SK-N-SH (cell line): ENCODE results near the gene PRKAA2. TPM values are rescaled to one million over a fixed set of nuclear protein-coding genes. Genes with fewer than 3 reads are reported as not detected.

ENCODE experiments used
- CTCF ChIA-PET: fragments of 300-600, 350-600 bp; formaldehyde crosslinking; extraction: SDS; loops from one replicate; lab custom pipeline; 2021; lab: Yijun Ruan, JAX
- POLR2A ChIA-PET: fragments of 350-600 bp; sonication (Branson Sonifier 250); formaldehyde crosslinking; extraction: SDS; loops from one replicate; lab custom pipeline; 2020; ENCODE audit warnings: antibody characterized with exemption, inconsistent platforms; lab: Yijun Ruan, JAX
- DNase-seq: peaks from one replicate; pipeline ENCODE4 v3.0.0; 2012
- H2AFZ ChIP-seq: fragments of 200-600 bp; sonication (generic); 2 replicates; pipeline ENCODE4 v1.8.1; 2016; ENCODE audit warnings: antibody characterized with exemption, mild to moderate bottlenecking, low read depth
- H3F3A ChIP-seq: fragments of 200-600 bp; sonication (generic); replicated peaks from 2 replicates; pipeline ENCODE3; 2016; ENCODE audit warnings: antibody characterized with exemption, mild to moderate bottlenecking; ENCODE audit not compliant: insufficient read depth
- H3K27ac ChIP-seq, 2 experiments: fragments of 200-500 bp in 1 of 2; fragments of 200-600 bp in 1 of 2; sonication (Bioruptor generic) in 1 of 2; sonication (generic), shearing (Covaris generic) in 1 of 2; 2 replicates each; pipeline versions ENCODE4 v1.5.1 to v1.6.1; 2014 to 2016; ENCODE audit warnings: low read depth in 2 of 2, inconsistent platforms in 1 of 2, low read length in 1 of 2, mild to moderate bottlenecking in 1 of 2, mixed read lengths in 1 of 2
- H3K27me3 ChIP-seq: fragments of 200-600 bp; sonication (generic), shearing (Covaris generic); 2 replicates; pipeline ENCODE4 v1.6.1; 2016; ENCODE audit warnings: mixed run types; ENCODE audit not compliant: insufficient read depth
- H3K36me3 ChIP-seq, 2 experiments: fragments of 200-500 bp in 1 of 2; fragments of 200-600 bp in 1 of 2; sonication (Bioruptor generic) in 1 of 2; sonication (generic) in 1 of 2; replicated peaks in 1 of 2; 2 replicates each; pipeline versions ENCODE3 to v1.5.1; 2014 to 2016; ENCODE audit warnings: low read length in 1 of 2, mild to moderate bottlenecking in 1 of 2; ENCODE audit not compliant: insufficient read depth in 2 of 2, control insufficient read depth in 1 of 2
- H3K4me1 ChIP-seq, 2 experiments: fragments of 200-500 bp in 1 of 2; fragments of 200-600 bp in 1 of 2; sonication (Bioruptor generic) in 1 of 2; sonication (generic), shearing (Covaris generic) in 1 of 2; 2 replicates each; pipeline versions ENCODE4 v1.5.1 to v1.6.1; 2014 to 2016; ENCODE audit warnings: low read depth in 1 of 2, low read length in 1 of 2, mixed run types in 1 of 2; ENCODE audit not compliant: insufficient read depth in 2 of 2, control insufficient read depth in 1 of 2
- H3K4me2 ChIP-seq: fragments of 200-600 bp; sonication (generic), shearing (Covaris generic); 2 replicates; pipeline ENCODE4 v1.6.1; 2017; ENCODE audit warnings: mixed run types
- H3K4me3 ChIP-seq, 2 experiments: fragments of 200-500 bp in 1 of 2; fragments of 200-600 bp in 1 of 2; sonication (Bioruptor generic) in 1 of 2; sonication (generic), shearing (Covaris generic) in 1 of 2; 2 replicates each; pipeline versions ENCODE4 v1.5.1 to v1.8.1; 2014 to 2016; ENCODE audit warnings: low read depth in 2 of 2, inconsistent platforms in 1 of 2, low read length in 1 of 2, mild to moderate bottlenecking in 1 of 2, mixed read lengths in 1 of 2, moderate library complexity in 1 of 2
- H3K79me2 ChIP-seq: fragments of 200-600 bp; sonication (generic); 2 replicates; pipeline ENCODE4 v1.8.1; 2017; ENCODE audit warnings: mild to moderate bottlenecking; ENCODE audit not compliant: insufficient read depth
- H3K9ac ChIP-seq: fragments of 200-600 bp; sonication (generic); 2 replicates; pipeline ENCODE4 v1.6.1; 2017; ENCODE audit warnings: mixed run types
- H3K9me2 ChIP-seq: fragments of 200-600 bp; sonication (generic); 2 replicates; pipeline ENCODE4 v1.6.1; 2017; ENCODE audit warnings: mixed run types
- H3K9me3 ChIP-seq: fragments of 200-600 bp; sonication (generic); 2 replicates; pipeline ENCODE4 v1.6.1; 2017; ENCODE audit warnings: mixed run types, mild to moderate bottlenecking, moderate library complexity
- H4K20me1 ChIP-seq: fragments of 200-600 bp; sonication (generic); 2 replicates; pipeline ENCODE4 v1.6.1; 2017; ENCODE audit warnings: mild to moderate bottlenecking, mixed run types; ENCODE audit not compliant: insufficient read depth
- CHD2 ChIP-seq: fragments of 150-350 bp; IDR thresholded peaks from 2 replicates; pipeline ENCODE4 v1.6.1; 2018; ENCODE audit warnings: low read length; ENCODE audit not compliant: partially characterized antibody
- EZH2phosphoT487 ChIP-seq: fragments of 200-600 bp; sonication (generic); IDR thresholded peaks from 2 replicates; pipeline ENCODE4 v1.6.1; 2017; ENCODE audit warnings: low read depth, mixed run types, mild to moderate bottlenecking, antibody characterized with exemption, moderate library complexity, borderline replicate concordance
- FOSL2 ChIP-seq: IDR thresholded peaks from 2 replicates; pipeline ENCODE4 v1.4.0; 2012; ENCODE audit warnings: low read depth, mild to moderate bottlenecking, moderate library complexity, borderline replicate concordance
- JUND ChIP-seq: IDR thresholded peaks from 2 replicates; pipeline ENCODE4 v1.4.0; 2012
- MEF2A ChIP-seq: IDR thresholded peaks from 2 replicates; pipeline ENCODE4 v1.4.0; 2012; ENCODE audit warnings: low read depth, borderline replicate concordance
- MXI1 ChIP-seq: IDR thresholded peaks from 2 replicates; pipeline ENCODE4 v1.6.1; 2012; ENCODE audit warnings: mild to moderate bottlenecking, low read depth, low read length, improper control_type of control experiment
- NFIC ChIP-seq: IDR thresholded peaks from 2 replicates; pipeline ENCODE4 v1.4.0; 2012; ENCODE audit warnings: borderline replicate concordance
- NRF1 ChIP-seq: IDR thresholded peaks from 2 replicates; pipeline ENCODE4 v1.6.1; 2012; ENCODE audit warnings: low read depth, mild to moderate bottlenecking, low read length
- RCOR1 ChIP-seq: fragments of 150-350 bp; IDR thresholded peaks from 2 replicates; pipeline ENCODE4 v1.6.1; 2017; ENCODE audit warnings: antibody characterized with exemption, low read length
- RFX5 ChIP-seq: IDR thresholded peaks from 2 replicates; pipeline ENCODE4 v1.6.1; 2012; ENCODE audit warnings: mild to moderate bottlenecking, improper control_type of control experiment, low read length
- RXRA ChIP-seq: IDR thresholded peaks from 2 replicates; pipeline ENCODE4 v1.4.0; 2012; ENCODE audit warnings: low read depth, mild to moderate bottlenecking, borderline replicate concordance
- SIN3A ChIP-seq: IDR thresholded peaks from 2 replicates; pipeline ENCODE4 v1.6.1; 2012; ENCODE audit warnings: low read depth, mild to moderate bottlenecking, low read length, moderate library complexity, borderline replicate concordance
- TAF1 ChIP-seq: IDR thresholded peaks from 2 replicates; pipeline ENCODE4 v1.6.1; 2012; ENCODE audit warnings: low read depth, mild to moderate bottlenecking, low read length, moderate library complexity, borderline replicate concordance
- YY1 ChIP-seq: IDR thresholded peaks from 2 replicates; pipeline ENCODE4 v1.4.0; 2012; ENCODE audit warnings: low read depth, mild to moderate bottlenecking
- WGBS: methylation state at CpG from one replicate; pipeline ENCODE4 v1.1.6; 2017; ENCODE audit warnings: low lambda C conversion rate; 5-methylcytosine and 5-hydroxymethylcytosine counted together
- polyA plus RNA-seq, 3 experiments: library from polyadenylated mRNA; depleted of rRNA; stranded (reverse); fragments of >200 nt; gene quantifications; 2 replicates each; pipeline ENCODE4 v1.2.3, GENCODE V29; 2012
- TF ChIP-seq, protein P1 (sequence below): fragments of 150-350 bp; IDR thresholded peaks from 2 replicates; pipeline ENCODE4 v1.6.1; 2017; ENCODE audit warnings: antibody characterized with exemption, low read length, low read depth, borderline replicate concordance
- TF ChIP-seq, protein P2 (sequence below): IDR thresholded peaks from 2 replicates; pipeline ENCODE4 v1.4.0; 2012; ENCODE audit warnings: low read depth
- TF ChIP-seq, protein P3 (sequence below): IDR thresholded peaks from 2 replicates; pipeline ENCODE4 v1.4.0; 2012; ENCODE audit warnings: low read depth, borderline replicate concordance
- TF ChIP-seq, protein P4 (sequence below): fragments of 200-600 bp; sonication (generic); IDR thresholded peaks from 2 replicates; pipeline ENCODE4 v1.6.1; 2017; ENCODE audit warnings: antibody characterized with exemption, mild to moderate bottlenecking, moderate library complexity
- TF ChIP-seq, protein P5 (sequence below): IDR thresholded peaks from 2 replicates; pipeline ENCODE4; 2012

The PRKAA2 gene
- polyA plus RNA-seq, 1 of the 3 experiments (the other 2 are of a cell fraction) = 1.5 TPM

DNA sequence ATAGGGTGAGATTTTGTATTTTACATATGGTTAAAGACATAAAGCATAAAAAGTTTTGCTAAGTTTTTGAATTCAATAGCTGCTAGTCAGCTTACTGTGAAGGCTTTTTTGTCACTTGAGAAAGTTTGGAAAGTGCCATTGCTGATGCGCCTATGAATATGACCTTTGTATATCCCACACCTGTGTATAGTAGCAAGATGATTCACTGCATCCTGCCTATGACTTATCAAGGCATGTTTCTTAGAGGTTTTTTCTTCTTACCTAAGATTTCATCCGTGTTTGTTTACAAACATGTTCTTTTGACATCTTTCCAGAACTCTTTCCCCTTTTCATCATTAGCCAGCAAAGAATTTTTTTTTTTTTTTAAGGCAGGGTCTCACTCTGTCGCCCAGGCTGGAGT, 51.5 kb downstream of the PRKAA2 start (continued):
- TF ChIP-seq, protein P1, sequence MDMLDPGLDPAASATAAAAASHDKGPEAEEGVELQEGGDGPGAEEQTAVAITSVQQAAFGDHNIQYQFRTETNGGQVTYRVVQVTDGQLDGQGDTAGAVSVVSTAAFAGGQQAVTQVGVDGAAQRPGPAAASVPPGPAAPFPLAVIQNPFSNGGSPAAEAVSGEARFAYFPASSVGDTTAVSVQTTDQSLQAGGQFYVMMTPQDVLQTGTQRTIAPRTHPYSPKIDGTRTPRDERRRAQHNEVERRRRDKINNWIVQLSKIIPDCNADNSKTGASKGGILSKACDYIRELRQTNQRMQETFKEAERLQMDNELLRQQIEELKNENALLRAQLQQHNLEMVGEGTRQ = no peak
- TF ChIP-seq NRF1 = no peak
- TF ChIP-seq CHD2 = no peak
- TF ChIP-seq RXRA = no peak
- TF ChIP-seq, protein P2, sequence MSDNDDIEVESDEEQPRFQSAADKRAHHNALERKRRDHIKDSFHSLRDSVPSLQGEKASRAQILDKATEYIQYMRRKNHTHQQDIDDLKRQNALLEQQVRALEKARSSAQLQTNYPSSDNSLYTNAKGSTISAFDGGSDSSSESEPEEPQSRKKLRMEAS = no peak
- TF ChIP-seq, all 33 proteins: peak for 0

DNA sequence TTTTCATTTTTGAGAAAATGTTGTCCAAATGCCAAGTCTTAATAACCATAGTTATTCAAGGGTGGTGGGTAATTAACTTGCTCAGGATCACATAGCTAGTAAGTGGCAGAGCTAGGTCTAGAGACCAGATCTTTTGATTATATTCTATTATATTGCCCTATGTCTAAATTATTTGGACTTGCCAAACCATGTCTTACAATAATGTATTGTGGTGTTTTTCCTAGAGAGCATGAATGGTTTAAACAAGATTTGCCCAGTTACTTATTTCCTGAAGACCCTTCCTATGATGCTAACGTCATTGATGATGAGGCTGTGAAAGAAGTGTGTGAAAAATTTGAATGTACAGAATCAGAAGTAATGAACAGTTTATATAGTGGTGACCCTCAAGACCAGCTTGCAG, 58.6 kb downstream of the PRKAA2 start:
- WGBS = 64% methylated on average over 1 of the region's 1 CpG
- peaks cover 21 to 45% of the 10 kb centered on the region in 2 experiments for H3K36me3 ChIP-seq
- no peak for DNase-seq
- peaks cover 10% of the 10 kb centered on the region; the same call in 1 of the 2 replicates for H3K9me3 ChIP-seq
- no peak overlapping the region for H2AFZ ChIP-seq
- H3F3A ChIP-seq = no peaks in the 10 kb centered on the region
- H3K27ac ChIP-seq = no peak overlapping the region
- H3K9me2 ChIP-seq = no peaks in the 10 kb centered on the region
- H3K4me3 ChIP-seq = no peak overlapping the region; a peak in 1 of 4 replicates
- H3K4me1 ChIP-seq = no peaks in the 10 kb centered on the region
- H3K27me3 ChIP-seq = no peaks in the 10 kb centered on the region
- ChIA-PET CTCF (interaction anchor here (1.0 kb wide), 1 partner anchor 118 kb away, joined by 4 read pairs; no protein-coding TSS in a partner anchor), POLR2A (no interaction called here)
- H4K20me1 ChIP-seq = no peaks in the 10 kb centered on the region
- no peak overlapping the region for H3K9ac ChIP-seq
- no peak overlapping the region for H3K4me2 ChIP-seq
- H3K79me2 ChIP-seq = no peaks in the 10 kb centered on the region
- no peak for TF ChIP-seq MEF2A
- TF ChIP-seq MXI1 = no peak
- TF ChIP-seq, protein P3, sequence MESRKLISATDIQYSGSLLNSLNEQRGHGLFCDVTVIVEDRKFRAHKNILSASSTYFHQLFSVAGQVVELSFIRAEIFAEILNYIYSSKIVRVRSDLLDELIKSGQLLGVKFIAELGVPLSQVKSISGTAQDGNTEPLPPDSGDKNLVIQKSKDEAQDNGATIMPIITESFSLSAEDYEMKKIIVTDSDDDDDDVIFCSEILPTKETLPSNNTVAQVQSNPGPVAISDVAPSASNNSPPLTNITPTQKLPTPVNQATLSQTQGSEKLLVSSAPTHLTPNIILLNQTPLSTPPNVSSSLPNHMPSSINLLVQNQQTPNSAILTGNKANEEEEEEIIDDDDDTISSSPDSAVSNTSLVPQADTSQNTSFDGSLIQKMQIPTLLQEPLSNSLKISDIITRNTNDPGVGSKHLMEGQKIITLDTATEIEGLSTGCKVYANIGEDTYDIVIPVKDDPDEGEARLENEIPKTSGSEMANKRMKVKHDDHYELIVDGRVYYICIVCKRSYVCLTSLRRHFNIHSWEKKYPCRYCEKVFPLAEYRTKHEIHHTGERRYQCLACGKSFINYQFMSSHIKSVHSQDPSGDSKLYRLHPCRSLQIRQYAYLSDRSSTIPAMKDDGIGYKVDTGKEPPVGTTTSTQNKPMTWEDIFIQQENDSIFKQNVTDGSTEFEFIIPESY = no peak
- no peak for TF ChIP-seq FOSL2
- no peak for TF ChIP-seq EZH2phosphoT487
- TF ChIP-seq, protein P4, sequence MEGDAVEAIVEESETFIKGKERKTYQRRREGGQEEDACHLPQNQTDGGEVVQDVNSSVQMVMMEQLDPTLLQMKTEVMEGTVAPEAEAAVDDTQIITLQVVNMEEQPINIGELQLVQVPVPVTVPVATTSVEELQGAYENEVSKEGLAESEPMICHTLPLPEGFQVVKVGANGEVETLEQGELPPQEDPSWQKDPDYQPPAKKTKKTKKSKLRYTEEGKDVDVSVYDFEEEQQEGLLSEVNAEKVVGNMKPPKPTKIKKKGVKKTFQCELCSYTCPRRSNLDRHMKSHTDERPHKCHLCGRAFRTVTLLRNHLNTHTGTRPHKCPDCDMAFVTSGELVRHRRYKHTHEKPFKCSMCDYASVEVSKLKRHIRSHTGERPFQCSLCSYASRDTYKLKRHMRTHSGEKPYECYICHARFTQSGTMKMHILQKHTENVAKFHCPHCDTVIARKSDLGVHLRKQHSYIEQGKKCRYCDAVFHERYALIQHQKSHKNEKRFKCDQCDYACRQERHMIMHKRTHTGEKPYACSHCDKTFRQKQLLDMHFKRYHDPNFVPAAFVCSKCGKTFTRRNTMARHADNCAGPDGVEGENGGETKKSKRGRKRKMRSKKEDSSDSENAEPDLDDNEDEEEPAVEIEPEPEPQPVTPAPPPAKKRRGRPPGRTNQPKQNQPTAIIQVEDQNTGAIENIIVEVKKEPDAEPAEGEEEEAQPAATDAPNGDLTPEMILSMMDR = no peak
- no peak for TF ChIP-seq JUND
- no peak for TF ChIP-seq CHD2
- TF ChIP-seq, protein P1 = no peak
- TF ChIP-seq NFIC = no peak
- TF ChIP-seq, protein P5, sequence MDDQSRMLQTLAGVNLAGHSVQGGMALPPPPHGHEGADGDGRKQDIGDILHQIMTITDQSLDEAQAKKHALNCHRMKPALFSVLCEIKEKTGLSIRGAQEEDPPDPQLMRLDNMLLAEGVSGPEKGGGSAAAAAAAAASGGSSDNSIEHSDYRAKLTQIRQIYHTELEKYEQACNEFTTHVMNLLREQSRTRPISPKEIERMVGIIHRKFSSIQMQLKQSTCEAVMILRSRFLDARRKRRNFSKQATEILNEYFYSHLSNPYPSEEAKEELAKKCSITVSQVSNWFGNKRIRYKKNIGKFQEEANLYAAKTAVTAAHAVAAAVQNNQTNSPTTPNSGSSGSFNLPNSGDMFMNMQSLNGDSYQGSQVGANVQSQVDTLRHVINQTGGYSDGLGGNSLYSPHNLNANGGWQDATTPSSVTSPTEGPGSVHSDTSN = no peak
- TF ChIP-seq YY1 = no peak
- TF ChIP-seq TAF1 = no peak
- TF ChIP-seq SIN3A = no peak
- no peak for TF ChIP-seq RCOR1
- TF ChIP-seq RFX5 = no peak
- no peak for TF ChIP-seq NRF1
